Muscle layer of colon (tissue), 2 donors: ENCODE measurements around the gene TNS4.

Source experiments
- H3K27ac ChIP-seq: one replicate; pipeline ENCODE4 v1.7.0; 2013; ENCODE audit warnings: low read depth, mild to moderate bottlenecking, low read length, moderate library complexity
- H3K27me3 ChIP-seq, 2 donors: one replicate each; pipeline ENCODE4 v1.7.0; 2013; ENCODE audit warnings: low read length in 2 of 2, mild to moderate bottlenecking in 2 of 2; ENCODE audit not compliant: insufficient read depth in 2 of 2, control insufficient read depth in 1 of 2
- H3K36me3 ChIP-seq: one replicate; pipeline ENCODE4 v1.7.0; 2013; ENCODE audit warnings: mild to moderate bottlenecking, low read length; ENCODE audit not compliant: insufficient read depth
- H3K4me1 ChIP-seq: one replicate; pipeline ENCODE4 v1.7.0; 2013; ENCODE audit warnings: mild to moderate bottlenecking, low read length; ENCODE audit not compliant: insufficient read depth
- H3K4me3 ChIP-seq, 2 donors: one replicate each; pipeline ENCODE4 v1.7.0; 2013; ENCODE audit warnings: low read length in 2 of 2, low read depth in 1 of 2, mild to moderate bottlenecking in 1 of 2, moderate library complexity in 1 of 2
- H3K9ac ChIP-seq: one replicate; pipeline ENCODE4 v1.7.0; 2013; ENCODE audit warnings: low read length
- H3K9me3 ChIP-seq: one replicate; pipeline ENCODE4 v1.7.0; 2013; ENCODE audit warnings: mild to moderate bottlenecking, low read length
- donor health status: abdominal sarcoma.
- donor health status: Adenocarcinoma of cecum.

Gene TNS4

GRCh38 chr17:40456396-40456951 lies 44.9 kb downstream of the TNS4 start:
- Histone ChIP-seq H3K27ac (peak overlapping the region; percentile 67), H3K9ac (no peak overlapping the region), H3K36me3 (peaks cover 56% of the 10 kb centered on the region), H3K27me3 (no peaks in the 10 kb centered on the region), H3K4me3 (peak overlapping the region in 1 of 2 donors; percentile 15), H3K4me1 (peaks cover 87% of the 10 kb centered on the region), H3K9me3 (no peaks in the 10 kb centered on the region)

- no peak overlapping the region for H3K9ac ChIP-seq
- H3K4me1 ChIP-seq: peaks cover 88% of the 10 kb centered on the region
- no peaks in the 10 kb centered on the region for H3K9me3 ChIP-seq
- peak overlapping the region; percentile 92 for H3K27ac ChIP-seq
- H3K4me3 ChIP-seq: no peak overlapping the region
- H3K27me3 ChIP-seq: no peaks in the 10 kb centered on the region
- H3K36me3 ChIP-seq: peaks cover 56% of the 10 kb centered on the region
These were observed 46.8 kb downstream of the TNS4 start for GRCh38 chr17:40454613-40454995.

- H3K9ac ChIP-seq: no peak overlapping the region
- peaks cover 87% of the 10 kb centered on the region for H3K4me1 ChIP-seq
- H3K27ac ChIP-seq: peak overlapping the region; percentile 92
- peaks cover 56% of the 10 kb centered on the region for H3K36me3 ChIP-seq
- no peaks in the 10 kb centered on the region for H3K27me3 ChIP-seq
- no peaks in the 10 kb centered on the region for H3K9me3 ChIP-seq
- H3K4me3 ChIP-seq: no peak overlapping the region
These were observed 47.4 kb downstream of the TNS4 start for GRCh38 chr17:40453881-40454612.

- Histone ChIP-seq H3K27ac (peak overlapping the region; percentile 92), H3K9me3 (no peaks in the 10 kb centered on the region), H3K36me3 (peaks cover 63% of the 10 kb centered on the region), H3K9ac (no peak overlapping the region), H3K27me3 (no peaks in the 10 kb centered on the region), H3K4me3 (peak overlapping the region in 1 of 2 donors; percentile 12), H3K4me1 (peaks cover 87% of the 10 kb centered on the region)
These were observed 48.5 kb downstream of the TNS4 start for GRCh38 chr17:40452921-40453378.

GRCh38 chr17:40452216-40452787 lies 49.1 kb downstream of the TNS4 start:
- peak overlapping the region; percentile 3 to 12 for H3K4me3 ChIP-seq
- no peaks in the 10 kb centered on the region for H3K27me3 ChIP-seq
- H3K9me3 ChIP-seq: no peaks in the 10 kb centered on the region
- peaks cover 87% of the 10 kb centered on the region for H3K4me1 ChIP-seq
- H3K36me3 ChIP-seq: peaks cover 60% of the 10 kb centered on the region
- no peak overlapping the region for H3K9ac ChIP-seq
- H3K27ac ChIP-seq: peak overlapping the region; percentile 92

- Histone ChIP-seq H3K9me3 (no peaks in the 10 kb centered on the region), H3K36me3 (peaks cover 58% of the 10 kb centered on the region), H3K27ac (peak overlapping the region; percentile 92), H3K4me3 (peak overlapping the region in 1 of 2 donors; percentile 42), H3K27me3 (no peaks in the 10 kb centered on the region), H3K4me1 (peaks cover 87% of the 10 kb centered on the region), H3K9ac (peak overlapping the region; percentile 29)
These were observed 50.0 kb downstream of the TNS4 start for GRCh38 chr17:40451420-40451819.

- Histone ChIP-seq H3K27ac (peak overlapping the region; percentile 92), H3K9me3 (no peaks in the 10 kb centered on the region), H3K9ac (no peak overlapping the region), H3K27me3 (no peaks in the 10 kb centered on the region), H3K4me1 (peaks cover 89% of the 10 kb centered on the region), H3K4me3 (peak overlapping the region in 1 of 2 donors; percentile 19), H3K36me3 (peaks cover 46% of the 10 kb centered on the region)
These were observed 51.2 kb downstream of the TNS4 start for GRCh38 chr17:40450175-40450574.

GRCh38 chr17:40448639-40449261 lies 52.7 kb downstream of the TNS4 start:
- Histone ChIP-seq H3K9me3 (no peaks in the 10 kb centered on the region), H3K27me3 (no peaks in the 10 kb centered on the region), H3K27ac (peak overlapping the region; percentile 98), H3K4me1 (peaks cover 82% of the 10 kb centered on the region), H3K9ac (peak overlapping the region; percentile 60), H3K36me3 (peaks cover 33% of the 10 kb centered on the region), H3K4me3 (peak overlapping the region; percentile 7 to 77)

- Histone ChIP-seq H3K4me3 (peak overlapping the region; percentile 43 to 77), H3K27ac (peak overlapping the region; percentile 98), H3K9me3 (no peaks in the 10 kb centered on the region), H3K4me1 (peaks cover 76% of the 10 kb centered on the region), H3K36me3 (peaks cover 28% of the 10 kb centered on the region), H3K27me3 (no peaks in the 10 kb centered on the region), H3K9ac (peak overlapping the region; percentile 60)
These were observed 53.2 kb downstream of the TNS4 start for GRCh38 chr17:40448213-40448638.

- Histone ChIP-seq H3K4me3 (peak overlapping the region; percentile 43 to 77), H3K9ac (peak overlapping the region; percentile 60), H3K36me3 (peaks cover 23% of the 10 kb centered on the region), H3K27ac (peak overlapping the region; percentile 98), H3K4me1 (peaks cover 74% of the 10 kb centered on the region), H3K9me3 (no peaks in the 10 kb centered on the region), H3K27me3 (no peaks in the 10 kb centered on the region)
These were observed 53.6 kb downstream of the TNS4 start for GRCh38 chr17:40447806-40448205.

- Histone ChIP-seq H3K4me3 (peak overlapping the region; percentile 43 to 77), H3K27me3 (no peaks in the 10 kb centered on the region), H3K27ac (peak overlapping the region; percentile 98), H3K36me3 (peaks cover 17% of the 10 kb centered on the region), H3K4me1 (peaks cover 74% of the 10 kb centered on the region), H3K9ac (peak overlapping the region; percentile 60), H3K9me3 (no peaks in the 10 kb centered on the region)
These were observed 54.2 kb downstream of the TNS4 start for GRCh38 chr17:40447148-40447644.
